HG03460 (cell line): Measurements from ENCODE around the gene FBXO4.
"Not testable (repeated sequence)": the region's sequence is repeated elsewhere in the genome, so short reads cannot be mapped to it uniquely, and the experiment has no call there.

Source experiments
- ATAC-seq: cut with Tn5 transposase; IDR thresholded peaks from one replicate; pipeline ENCODE4 v1.9.1; 2021; ENCODE audit not compliant: unreplicated experiment

The FBXO4 gene

DNA sequence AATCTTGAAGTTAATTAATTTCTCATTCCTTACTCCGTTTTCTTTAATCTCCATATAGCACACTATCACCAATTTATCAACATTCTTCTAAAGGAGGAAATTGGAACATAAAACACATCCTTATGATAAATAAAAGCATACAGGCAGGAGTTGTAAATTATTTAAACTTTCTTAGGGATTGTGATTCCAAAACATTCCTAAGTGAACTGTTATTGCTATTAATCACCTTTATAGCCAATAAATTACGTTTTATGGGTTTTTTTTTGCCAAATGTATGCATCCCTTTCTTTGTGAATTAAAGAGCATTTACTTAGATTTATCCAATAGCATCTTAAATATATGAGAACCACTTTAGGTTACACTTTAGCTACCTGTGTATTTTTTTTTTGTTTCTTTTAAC is 55.3 kb downstream of the FBXO4 start:
- ATAC-seq: no peak

DNA sequence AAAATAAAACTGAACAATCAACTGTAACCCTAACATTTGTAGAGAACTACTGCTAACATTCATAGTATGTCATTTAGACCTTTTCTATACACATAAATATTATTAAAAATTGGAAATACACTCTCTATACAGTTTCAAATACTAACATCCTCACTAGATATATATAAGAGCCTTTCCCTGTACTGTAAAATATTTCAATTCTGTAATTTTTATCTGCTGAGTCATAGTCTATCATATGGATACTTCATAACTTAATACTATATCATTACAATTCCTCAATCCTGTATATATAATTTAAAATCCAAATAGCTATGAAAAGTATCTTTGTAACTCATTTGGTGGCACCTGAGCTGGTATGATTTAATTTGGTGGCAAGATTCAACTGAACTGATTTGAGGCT is 55.8 kb downstream of the FBXO4 start:
- ATAC-seq: no peak

DNA sequence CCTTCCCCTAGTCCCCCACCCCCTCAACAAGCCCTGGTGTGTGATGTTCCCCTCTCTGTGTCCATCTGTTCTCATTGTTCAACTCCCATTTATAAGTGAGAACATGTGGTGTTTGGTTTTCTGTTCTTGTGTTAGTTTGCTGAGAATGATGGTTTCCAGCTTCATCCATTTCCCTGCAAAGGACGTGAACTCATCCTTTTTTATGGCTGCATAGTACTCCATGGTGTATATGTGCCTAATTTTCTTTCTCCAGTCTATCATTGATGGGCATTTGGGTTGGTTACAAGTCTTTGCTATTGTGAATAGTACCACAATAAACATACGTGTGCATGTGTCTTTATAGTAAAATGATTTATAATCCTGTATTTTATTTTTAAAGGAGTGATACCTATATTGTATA is 57.8 kb downstream of the FBXO4 start:
- not testable (repeated sequence) for ATAC-seq

DNA sequence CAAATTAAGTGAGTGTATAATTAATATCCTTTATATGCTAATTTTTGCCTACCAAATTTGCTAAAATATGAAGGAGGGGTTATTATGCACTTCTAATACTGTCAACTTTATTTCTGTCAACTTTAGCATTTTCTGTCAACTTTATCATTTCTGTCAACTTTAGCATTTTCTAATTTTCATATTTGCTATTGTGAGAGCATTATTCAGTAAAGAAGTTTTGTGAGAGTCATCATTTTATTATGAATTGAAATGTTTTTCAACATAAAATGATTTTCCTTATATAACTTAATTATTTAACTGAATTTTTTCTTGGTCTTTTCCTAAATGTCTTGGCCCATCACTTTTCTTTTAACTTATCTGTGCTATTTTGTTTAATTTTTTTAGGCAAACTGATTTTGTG is 58.2 kb downstream of the FBXO4 start:
- no peak for ATAC-seq

DNA sequence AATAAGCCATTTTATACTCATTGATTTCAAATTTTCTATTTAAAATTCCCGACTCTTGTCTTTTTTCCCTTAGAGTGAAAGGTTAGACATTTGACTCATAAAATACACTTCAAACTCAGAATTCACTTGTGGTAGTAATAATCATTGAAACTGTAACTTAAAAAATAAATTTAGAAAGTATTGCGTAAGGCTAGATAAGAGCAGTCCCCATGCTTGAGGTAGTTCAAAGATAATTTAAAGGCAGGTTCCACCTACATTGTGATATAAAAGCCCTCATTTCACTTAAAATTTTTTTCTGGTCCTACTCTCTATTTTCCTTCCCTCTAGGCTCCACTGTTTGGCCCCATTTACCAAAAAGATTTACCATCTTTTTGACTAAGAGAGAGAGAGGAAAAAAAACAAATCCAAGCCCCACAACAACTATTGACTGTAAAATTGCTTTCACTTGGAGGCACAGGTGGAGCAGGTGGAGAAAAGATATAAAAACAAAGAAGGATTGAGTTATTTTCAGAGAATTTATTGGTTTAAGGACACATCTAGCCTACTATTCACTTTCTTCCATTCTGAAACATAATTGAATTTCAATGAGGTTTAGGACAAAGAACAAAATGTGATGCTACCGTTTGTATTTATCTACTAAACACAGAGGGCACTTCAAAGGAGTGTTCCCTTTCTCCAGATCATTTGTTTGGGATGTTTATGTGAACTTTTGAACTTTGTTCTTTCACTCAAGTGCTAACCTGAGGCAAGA is 61.0 kb downstream of the FBXO4 start:
- no peak for ATAC-seq
